ENCODE measurements around the gene UCN.

GRCh38 chr2:27264253-27264752, 43.9 kb downstream of the UCN start:
- TF ChIP-seq CTCF (IDR thresholded peaks at IDR 0.05): no peak
- TF ChIP-seq POLR2A (IDR thresholded peaks at IDR 0.05): no peak

All from uterus (tissue), 2 donors.